GM12874 (cell line): ENCODE measurements around the gene NFIA.

ENCODE experiments used
- CTCF ChIP-seq: IDR thresholded peaks from 2 replicates; pipeline ENCODE4 v1.5.1; 2011; ENCODE audit warnings: low read depth, mild to moderate bottlenecking, control low read depth, low read length, moderate library complexity; ENCODE audit not compliant: insufficient read depth

Gene NFIA

GRCh38 chr1:61244114-61244513 is 161.8 kb downstream of the NFIA start:
- TF ChIP-seq CTCF = no peak

GRCh38 chr1:61245696-61246400 is 163.5 kb downstream of the NFIA start:
- TF ChIP-seq CTCF = no peak

- TF ChIP-seq CTCF = no peak
Measured at GRCh38 chr1:61247051-61247825, 164.9 kb downstream of the NFIA start.

- TF ChIP-seq CTCF = no peak
Measured at GRCh38 chr1:61247881-61248752, 165.8 kb downstream of the NFIA start.

- TF ChIP-seq CTCF = no peak
Measured at GRCh38 chr1:61250933-61251332, 168.6 kb downstream of the NFIA start.

- TF ChIP-seq CTCF = no peak
Measured at GRCh38 chr1:61253059-61253735, 170.8 kb downstream of the NFIA start.
